ENCODE data around the gene PLA2G2C.

GRCh38 chr1:20183616-20184271, 2.6 kb downstream of the PLA2G2C start:
- no peak for TF ChIP-seq CTCF (IDR thresholded peaks at IDR 0.05)
- TF ChIP-seq POLR2A (IDR thresholded peaks at IDR 0.05): no peak
